Measurements from ENCODE around the gene OR13C4. TPM values are rescaled to one million over a fixed set of nuclear protein-coding genes. Genes with fewer than 3 reads are reported as not detected.

The OR13C4 gene
- total RNA-seq = not detected

DNA sequence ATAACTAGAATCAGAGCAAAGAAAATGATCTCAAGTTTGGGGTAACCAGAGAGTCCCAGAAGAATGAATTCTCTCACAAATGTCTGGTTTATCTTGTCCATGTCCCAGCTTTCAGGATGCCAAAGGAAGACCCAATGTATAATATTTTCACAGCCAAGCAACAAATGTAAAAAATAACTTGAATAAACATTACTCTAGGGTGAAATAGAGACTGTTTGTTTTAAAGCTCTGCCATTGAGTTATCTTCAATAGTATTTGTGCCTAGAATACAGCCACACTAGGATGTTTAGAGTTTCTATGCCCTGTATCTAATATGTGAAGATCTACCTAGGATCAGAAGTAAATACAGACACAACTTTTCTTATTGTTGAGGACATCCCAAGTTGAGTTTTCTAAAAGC, at the start of gene OR13C4:
Gene OR13C4, minus strand, starts transcription at position 101 of the 400 bp plus-strand sequence. Its CDS starts 0 bp downstream, at position 101.
- DNase-seq (no peak), ATAC-seq (no peak)
- no peak within 1 kb of the TSS for H3K4me3 ChIP-seq
- no peaks in the 10 kb centered on the region for H3K36me3 ChIP-seq
- in situ Hi-C loops (cut with MboI; ENCODE audit: low sequenced_read_pairs in 4 of 4) = no loop called here
- H3K9me3 ChIP-seq = no peaks in the 10 kb centered on the region
- intact Hi-C loops (cut with DNase I; ENCODE audit: low total_unique reads) = no loop called here
- TF ChIP-seq, protein P1, sequence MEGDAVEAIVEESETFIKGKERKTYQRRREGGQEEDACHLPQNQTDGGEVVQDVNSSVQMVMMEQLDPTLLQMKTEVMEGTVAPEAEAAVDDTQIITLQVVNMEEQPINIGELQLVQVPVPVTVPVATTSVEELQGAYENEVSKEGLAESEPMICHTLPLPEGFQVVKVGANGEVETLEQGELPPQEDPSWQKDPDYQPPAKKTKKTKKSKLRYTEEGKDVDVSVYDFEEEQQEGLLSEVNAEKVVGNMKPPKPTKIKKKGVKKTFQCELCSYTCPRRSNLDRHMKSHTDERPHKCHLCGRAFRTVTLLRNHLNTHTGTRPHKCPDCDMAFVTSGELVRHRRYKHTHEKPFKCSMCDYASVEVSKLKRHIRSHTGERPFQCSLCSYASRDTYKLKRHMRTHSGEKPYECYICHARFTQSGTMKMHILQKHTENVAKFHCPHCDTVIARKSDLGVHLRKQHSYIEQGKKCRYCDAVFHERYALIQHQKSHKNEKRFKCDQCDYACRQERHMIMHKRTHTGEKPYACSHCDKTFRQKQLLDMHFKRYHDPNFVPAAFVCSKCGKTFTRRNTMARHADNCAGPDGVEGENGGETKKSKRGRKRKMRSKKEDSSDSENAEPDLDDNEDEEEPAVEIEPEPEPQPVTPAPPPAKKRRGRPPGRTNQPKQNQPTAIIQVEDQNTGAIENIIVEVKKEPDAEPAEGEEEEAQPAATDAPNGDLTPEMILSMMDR (IDR thresholded peaks at IDR 0.05 in 4 of 5, conservative IDR thresholded peaks at IDR 0.05 in 1 of 5) = no peak
- no peak for TF ChIP-seq POLR2A (IDR thresholded peaks at IDR 0.05)
- H3K27me3 ChIP-seq = no peaks in the 10 kb centered on the region
- H3K4me1 ChIP-seq = no peaks in the 10 kb centered on the region
- H3K27ac ChIP-seq = no peak within 1 kb of the TSS

DNA sequence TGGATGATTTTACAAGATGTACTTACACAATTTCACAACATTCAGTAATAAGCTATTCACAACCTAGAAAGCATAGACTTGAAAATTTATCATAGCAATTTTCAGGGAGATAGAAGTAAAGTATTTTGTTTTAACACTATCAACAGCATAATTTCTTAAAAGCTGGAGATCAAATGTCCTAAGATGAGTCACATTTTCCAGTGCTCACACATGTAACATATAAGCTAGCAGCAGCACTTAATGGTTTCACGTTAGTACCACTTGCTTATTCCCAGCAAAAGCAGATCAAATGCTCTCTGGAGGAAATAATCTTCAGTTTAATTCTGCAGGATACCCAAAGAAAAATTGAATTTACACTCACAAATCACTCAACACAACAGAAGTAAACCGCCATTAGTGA, 48.4 kb upstream of the OR13C4 start:
- in situ Hi-C loops (cut with MboI; ENCODE audit: low sequenced_read_pairs in 4 of 4) = no loop called here
- intact Hi-C loops (cut with DNase I; ENCODE audit: low total_unique reads) = no loop called here
- ATAC-seq = no peak
- Histone ChIP-seq H3K27ac (no peak overlapping the region), H3K9me3 (no peaks in the 10 kb centered on the region), H3K36me3 (no peaks in the 10 kb centered on the region), H3K27me3 (no peaks in the 10 kb centered on the region), H3K4me1 (no peaks in the 10 kb centered on the region), H3K4me3 (no peak overlapping the region)
- TF ChIP-seq, protein P1 (IDR thresholded peaks at IDR 0.05 in 4 of 5, conservative IDR thresholded peaks at IDR 0.05 in 1 of 5) = no peak
- no peak for TF ChIP-seq POLR2A (IDR thresholded peaks at IDR 0.05)
- DNase-seq = no peak

DNA sequence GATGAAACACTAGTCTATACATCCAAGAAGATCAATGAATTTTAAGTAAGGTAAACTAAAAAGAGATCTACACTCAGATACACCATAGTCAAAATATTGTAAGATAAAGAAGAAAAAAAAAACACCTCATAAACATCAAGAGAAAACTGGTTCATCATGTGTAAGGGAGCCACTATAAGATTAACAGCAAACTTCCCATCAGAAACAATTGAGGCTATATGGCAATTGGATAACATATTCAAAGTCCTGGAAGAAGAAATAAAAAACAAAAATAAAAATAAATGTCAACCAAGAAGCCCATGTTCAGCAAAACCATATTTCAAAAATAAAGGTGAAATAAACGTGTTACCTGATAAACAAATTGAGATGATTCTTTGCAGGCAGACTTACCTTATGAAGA, 45.6 kb upstream of the OR13C4 start:
- no peaks in the 10 kb centered on the region for H3K36me3 ChIP-seq
- intact Hi-C loops (cut with DNase I; ENCODE audit: low total_unique reads) (no loop called here), in situ Hi-C loops (cut with MboI; ENCODE audit: low sequenced_read_pairs in 4 of 4) (no loop called here)
- H3K27ac ChIP-seq = no peak overlapping the region
- H3K4me1 ChIP-seq = no peaks in the 10 kb centered on the region
- TF ChIP-seq POLR2A (IDR thresholded peaks at IDR 0.05) = no peak
- TF ChIP-seq, protein P1 (IDR thresholded peaks at IDR 0.05 in 4 of 5, conservative IDR thresholded peaks at IDR 0.05 in 1 of 5) = no peak
- no peaks in the 10 kb centered on the region for H3K27me3 ChIP-seq
- no peaks in the 10 kb centered on the region for H3K9me3 ChIP-seq
- DNase-seq = no peak
- no peak overlapping the region for H3K4me3 ChIP-seq
- no peak for ATAC-seq

DNA sequence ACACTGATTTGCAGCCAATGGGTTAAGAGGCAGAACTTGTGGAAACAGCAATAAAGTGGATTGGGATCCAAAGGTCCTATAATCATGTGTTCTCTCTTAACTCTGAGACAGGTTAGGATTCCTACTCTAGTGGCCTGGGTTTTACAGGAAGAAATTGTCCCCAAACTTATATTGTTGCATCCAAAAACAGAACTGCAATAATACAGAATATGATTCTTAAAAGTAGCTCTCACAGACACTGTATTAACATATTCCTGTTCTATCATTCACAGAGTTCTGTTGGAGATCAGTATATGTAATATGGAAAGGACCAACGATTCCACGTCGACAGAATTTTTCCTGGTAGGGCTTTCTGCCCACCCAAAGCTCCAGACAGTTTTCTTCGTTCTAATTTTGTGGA, 41.9 kb upstream of the OR13C4 start, which contains the start of gene OR13C8:
Gene OR13C8, plus strand, starts transcription at position 301 of the 400 bp plus-strand sequence. Its CDS starts 0 bp downstream, at position 301.
- Histone ChIP-seq H3K36me3 (no peaks in the 10 kb centered on the region), H3K27me3 (no peaks in the 10 kb centered on the region), H3K4me3 (no peak within 1 kb of the TSS), H3K4me1 (no peaks in the 10 kb centered on the region), H3K9me3 (no peaks in the 10 kb centered on the region), H3K27ac (no peak within 1 kb of the TSS)
- ATAC-seq = no peak
- intact Hi-C loops (cut with DNase I; ENCODE audit: low total_unique reads) (no loop called here), in situ Hi-C loops (cut with MboI; ENCODE audit: low sequenced_read_pairs in 4 of 4) (no loop called here)
- DNase-seq = no peak
- TF ChIP-seq POLR2A (IDR thresholded peaks at IDR 0.05) = no peak
- TF ChIP-seq, protein P1 (IDR thresholded peaks at IDR 0.05 in 4 of 5, conservative IDR thresholded peaks at IDR 0.05 in 1 of 5) = no peak

DNA sequence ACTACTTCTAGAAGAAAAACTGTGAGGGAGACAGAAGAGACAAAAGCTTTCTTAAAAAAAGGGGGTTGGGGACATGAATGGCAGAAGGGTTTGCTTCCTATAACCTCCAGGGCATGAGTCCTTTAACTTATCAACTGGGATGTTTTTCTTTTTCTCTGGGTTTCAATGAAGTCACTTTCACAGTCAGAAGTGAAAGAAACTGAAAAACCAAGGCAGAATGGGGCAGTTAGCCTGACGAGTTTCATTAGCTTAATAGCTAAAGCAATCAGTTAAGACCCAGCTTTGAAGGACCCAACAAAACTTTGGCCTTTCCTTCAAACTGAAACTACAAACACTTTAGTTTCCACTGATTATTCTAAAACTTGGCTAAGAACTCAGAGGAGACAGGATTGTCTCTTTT, 37.3 kb upstream of the OR13C4 start:
- intact Hi-C loops (cut with DNase I; ENCODE audit: low total_unique reads) = no loop called here

More for the DNA sequence above, 37.3 kb upstream of the OR13C4 start:
- no peaks in the 10 kb centered on the region for H3K4me1 ChIP-seq
- TF ChIP-seq POLR2A (IDR thresholded peaks at IDR 0.05) = no peak
- TF ChIP-seq, protein P1 (IDR thresholded peaks at IDR 0.05 in 4 of 5, conservative IDR thresholded peaks at IDR 0.05 in 1 of 5) = no peak
- no peaks in the 10 kb centered on the region for H3K36me3 ChIP-seq
- H3K27me3 ChIP-seq = no peaks in the 10 kb centered on the region
- DNase-seq (no peak), ATAC-seq (no peak)
- in situ Hi-C loops (cut with MboI; ENCODE audit: low sequenced_read_pairs in 4 of 4) = no loop called here
- no peak overlapping the region for H3K27ac ChIP-seq
- H3K9me3 ChIP-seq = no peaks in the 10 kb centered on the region
- no peak overlapping the region for H3K4me3 ChIP-seq

All from gastrocnemius medialis (tissue), 4 donors.